GM19463 (cell line): ENCODE data around the gene DDX47.
"Not testable (repeated sequence)": the region's sequence is repeated elsewhere in the genome, so short reads cannot be mapped to it uniquely, and the experiment has no call there.

Experiments
- ATAC-seq: cut with Tn5 transposase; IDR thresholded peaks from one replicate; pipeline ENCODE4 v1.9.1; 2021; ENCODE audit warnings: mild to moderate bottlenecking, moderate library complexity; ENCODE audit not compliant: unreplicated experiment

Gene DDX47

DNA sequence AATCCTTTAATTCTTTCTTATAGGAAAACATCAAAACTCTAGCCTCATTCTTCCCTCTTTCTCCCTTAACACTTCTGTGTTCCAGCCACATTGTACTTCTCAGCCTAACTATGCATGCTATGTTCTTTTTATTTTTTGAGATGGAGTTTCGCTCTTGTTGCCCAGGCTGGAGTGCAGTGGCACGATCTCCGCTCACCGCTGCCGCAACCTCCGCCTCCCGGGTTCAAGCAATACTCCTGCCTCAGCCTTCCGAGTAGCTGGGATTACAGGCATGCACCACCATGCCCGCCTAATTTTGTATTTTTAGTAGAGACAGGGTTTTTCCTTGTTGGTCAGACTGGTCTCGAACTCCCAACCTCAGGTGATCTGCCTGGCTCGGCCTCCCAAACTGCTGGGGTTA is 7.2 kb downstream of the DDX47 start:
- not testable (repeated sequence) for ATAC-seq

DNA sequence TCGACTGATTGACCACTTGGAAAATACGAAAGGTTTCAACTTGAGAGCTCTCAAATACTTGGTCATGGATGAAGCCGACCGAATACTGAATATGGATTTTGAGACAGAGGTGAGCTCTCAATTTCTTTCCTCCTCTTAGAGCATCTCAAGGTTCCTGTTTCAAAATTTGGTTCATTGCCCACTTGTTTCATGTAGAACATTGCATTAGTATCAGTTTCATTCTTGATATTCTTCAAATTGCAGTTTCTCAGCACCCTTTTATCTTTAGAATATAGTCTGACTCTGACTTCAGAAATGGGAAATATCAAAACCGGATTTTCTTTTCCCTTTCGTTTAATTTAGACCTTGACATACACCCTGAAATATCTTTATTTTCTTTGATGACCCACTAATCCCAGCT is 8.8 kb downstream of the DDX47 start:
- peak; percentile 52 for ATAC-seq

DNA sequence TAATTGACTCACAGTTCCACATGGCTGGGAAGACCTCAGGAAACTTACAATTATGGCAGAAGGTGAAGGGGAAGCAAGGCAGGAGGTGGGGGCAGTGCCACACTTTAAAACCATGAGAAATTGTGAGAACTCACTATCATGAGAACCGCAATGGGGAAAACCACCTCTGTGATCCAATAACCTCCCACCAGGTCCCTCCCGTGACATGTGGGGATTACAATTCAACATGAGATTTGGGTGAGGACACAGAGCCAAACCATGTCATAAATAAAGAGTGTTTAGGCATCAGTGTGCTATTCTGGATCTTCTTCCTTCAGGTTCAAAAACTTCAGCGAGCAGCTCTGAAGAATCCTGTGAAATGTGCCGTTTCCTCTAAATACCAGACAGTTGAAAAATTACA is 9.7 kb downstream of the DDX47 start:
- no peak for ATAC-seq

DNA sequence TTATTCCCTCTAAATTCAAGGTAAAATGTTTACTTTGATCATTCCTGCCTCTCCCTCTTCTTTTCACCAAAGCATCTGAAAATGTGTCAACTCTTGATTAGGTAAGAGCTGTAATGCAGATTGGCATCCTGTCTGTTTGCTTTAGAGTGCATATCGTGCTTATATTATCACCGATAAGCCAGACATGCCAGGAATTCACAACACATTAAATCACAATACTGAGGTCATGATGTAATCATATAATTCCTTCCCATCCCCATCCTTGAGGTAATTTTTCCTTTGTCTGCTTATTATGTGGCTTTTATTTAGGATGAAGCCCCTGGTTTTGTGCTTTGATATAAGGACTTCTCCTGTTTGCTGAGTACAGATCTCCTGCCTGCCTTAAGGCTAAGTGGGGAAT is 10.2 kb downstream of the DDX47 start:
- no peak for ATAC-seq

DNA sequence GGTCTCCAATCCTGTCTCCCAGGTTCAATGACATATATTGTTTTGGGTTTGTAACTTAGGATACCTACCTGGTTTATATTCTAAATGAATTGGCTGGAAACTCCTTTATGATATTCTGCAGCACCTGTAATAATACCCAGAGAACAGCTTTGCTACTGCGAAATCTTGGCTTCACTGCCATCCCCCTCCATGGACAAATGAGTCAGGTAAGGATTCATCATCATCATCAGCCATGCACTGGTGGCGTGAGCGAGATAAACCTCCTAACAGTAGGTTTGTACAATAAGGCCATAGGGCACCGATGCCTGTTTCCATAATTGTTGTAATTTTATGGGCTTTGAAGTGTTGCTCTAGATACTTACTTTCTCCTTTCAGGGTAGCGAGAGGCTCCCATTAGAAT is 10.7 kb downstream of the DDX47 start:
- no peak for ATAC-seq

DNA sequence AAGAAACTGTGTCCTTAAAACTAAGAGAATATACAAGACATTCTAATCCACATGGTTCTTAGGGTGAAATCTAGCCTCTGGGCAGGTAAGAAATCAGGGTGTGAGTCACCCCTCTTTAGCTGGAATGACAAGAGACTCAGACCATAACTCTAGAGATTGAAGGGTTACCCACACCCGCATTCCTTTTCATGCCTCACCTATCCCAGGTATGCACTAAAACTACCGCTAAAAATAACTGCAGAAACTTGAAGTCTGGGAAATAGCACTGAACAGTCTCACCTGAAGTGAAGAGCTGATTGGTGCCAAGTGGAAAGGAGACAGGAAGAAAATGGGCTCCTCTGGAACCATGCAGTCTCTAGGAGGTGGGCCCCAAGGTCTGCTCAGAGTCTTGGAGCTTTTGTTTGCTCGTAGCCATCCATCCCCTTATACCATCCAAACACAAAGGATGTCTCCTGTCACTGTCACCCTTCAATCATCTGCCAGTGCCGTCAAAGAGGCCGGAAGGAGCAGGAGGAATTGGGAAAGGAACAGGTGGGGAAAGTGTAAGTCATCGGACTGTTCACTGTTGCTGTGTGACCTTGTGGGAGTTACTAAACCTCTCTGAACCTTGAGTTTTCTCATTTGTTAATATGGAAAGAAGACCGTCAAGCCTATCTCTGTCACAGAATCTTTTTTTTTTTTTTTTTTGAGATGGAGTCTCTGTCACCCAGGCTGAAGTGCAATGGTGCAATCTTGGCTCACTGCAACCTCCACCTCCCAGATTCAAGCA is 22.4 kb downstream of the DDX47 start:
- no peak for ATAC-seq

DNA sequence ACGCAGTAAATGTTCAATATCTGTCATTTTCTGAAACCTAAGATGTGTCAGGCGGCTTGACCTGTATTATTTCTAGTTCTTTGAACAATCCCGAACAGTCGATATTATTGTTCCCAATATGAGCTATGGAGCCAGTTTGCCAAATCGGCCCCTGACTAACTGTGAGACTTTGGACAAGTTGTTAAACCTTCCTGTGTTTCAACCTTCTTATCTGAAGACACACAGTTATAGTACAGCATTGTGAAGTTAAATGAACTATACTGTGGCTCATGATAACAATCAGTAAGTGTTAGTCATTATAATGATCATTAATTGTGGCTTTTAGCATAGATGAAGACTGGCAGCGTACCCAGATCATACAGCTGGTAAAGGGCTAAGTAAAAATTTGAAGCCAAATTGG is 23.4 kb downstream of the DDX47 start:
- ATAC-seq: no peak

DNA sequence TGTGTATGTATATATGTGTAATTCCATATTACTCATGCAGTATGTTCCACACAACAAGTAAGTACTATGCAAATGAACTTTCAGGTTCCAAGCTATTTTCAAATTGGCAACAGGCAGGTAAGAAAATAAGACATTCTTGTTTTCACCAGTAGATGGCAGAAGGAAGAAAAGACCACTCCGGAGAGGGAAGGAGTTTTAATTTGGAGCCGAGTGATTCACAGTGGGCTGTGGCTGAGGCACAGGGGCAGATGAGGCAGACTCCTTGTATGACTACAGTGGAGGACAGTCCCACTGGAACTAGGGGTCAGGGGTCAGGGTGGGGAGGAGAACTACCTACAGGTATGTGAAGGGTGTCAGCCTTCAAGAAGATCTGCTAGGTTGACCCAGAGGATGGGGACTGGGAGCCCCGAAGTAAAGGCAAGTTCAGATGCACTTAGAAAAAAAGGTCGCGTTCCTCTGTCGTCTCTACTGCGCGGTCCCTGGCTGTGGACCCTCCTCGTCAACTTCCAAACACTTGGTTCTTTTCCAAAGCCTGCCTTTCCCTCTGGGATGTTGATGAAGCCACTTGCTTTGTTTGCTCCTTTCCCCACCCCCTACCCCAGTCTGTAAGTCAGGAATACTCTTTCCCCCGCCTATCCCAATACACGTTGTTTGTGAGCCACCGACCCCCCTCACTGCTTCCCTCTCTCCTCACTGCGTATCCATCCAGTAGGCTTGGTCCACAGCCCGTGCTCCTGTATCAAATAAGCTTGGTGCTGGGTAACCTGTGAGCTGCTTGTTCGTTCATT is 24.1 kb downstream of the DDX47 start:
- no peak for ATAC-seq

DNA sequence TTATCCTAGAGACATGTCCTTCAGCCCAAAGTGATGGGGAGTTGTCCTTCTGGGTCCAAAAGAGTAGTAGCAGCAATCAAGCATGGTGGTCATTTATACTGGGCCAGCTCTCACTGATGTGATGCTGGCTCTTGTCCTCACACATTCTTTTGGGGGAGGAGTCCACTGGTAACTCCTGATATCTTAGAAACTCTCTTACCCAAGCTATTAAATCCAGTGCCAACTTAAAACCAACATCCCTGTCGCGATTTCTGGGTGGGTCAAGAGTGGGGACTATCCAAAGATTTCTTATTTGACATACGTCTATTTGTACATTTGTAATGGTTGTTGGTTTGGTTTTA is 24.6 kb downstream of the DDX47 start:
- ATAC-seq: no peak

DNA sequence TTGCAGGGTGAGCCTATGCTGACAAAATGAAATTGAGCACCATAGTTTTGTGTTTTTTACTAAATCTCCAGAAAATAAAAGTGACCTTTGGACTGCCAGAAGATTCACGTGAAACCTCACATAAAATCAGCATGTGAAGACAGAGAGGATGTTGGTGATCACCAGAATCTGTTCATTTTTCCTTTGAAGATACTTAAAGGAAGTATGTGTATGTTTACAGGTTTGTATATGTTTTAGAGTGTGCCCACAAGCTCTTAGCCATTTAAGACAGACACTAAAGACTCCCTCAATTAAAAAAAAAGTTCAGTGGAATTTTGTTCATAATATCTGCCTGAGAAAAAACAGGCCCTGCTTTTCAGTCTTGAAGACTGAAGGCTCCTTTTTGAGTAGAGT is 25.9 kb downstream of the DDX47 start:
- ATAC-seq: no peak

DNA sequence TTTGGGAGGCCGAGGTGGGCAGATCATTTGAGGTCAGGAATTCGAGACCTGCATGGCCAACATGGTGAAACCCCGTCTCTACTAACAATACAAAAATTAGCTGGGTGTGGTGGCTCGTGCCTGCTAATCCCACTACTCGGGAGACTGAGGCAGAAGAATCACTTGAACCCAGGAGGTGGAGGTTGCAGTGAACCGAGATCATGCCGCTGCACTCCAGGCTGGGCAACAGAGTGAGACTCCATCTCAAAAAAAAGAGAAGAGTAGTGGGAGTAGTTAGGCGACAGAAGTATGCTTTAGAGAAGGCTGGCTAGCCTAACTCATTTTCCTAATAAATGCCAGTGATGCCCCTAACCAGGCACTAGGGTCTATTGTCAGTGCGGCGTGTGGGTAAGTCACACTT is 26.3 kb downstream of the DDX47 start:
- ATAC-seq: not testable (repeated sequence)

DNA sequence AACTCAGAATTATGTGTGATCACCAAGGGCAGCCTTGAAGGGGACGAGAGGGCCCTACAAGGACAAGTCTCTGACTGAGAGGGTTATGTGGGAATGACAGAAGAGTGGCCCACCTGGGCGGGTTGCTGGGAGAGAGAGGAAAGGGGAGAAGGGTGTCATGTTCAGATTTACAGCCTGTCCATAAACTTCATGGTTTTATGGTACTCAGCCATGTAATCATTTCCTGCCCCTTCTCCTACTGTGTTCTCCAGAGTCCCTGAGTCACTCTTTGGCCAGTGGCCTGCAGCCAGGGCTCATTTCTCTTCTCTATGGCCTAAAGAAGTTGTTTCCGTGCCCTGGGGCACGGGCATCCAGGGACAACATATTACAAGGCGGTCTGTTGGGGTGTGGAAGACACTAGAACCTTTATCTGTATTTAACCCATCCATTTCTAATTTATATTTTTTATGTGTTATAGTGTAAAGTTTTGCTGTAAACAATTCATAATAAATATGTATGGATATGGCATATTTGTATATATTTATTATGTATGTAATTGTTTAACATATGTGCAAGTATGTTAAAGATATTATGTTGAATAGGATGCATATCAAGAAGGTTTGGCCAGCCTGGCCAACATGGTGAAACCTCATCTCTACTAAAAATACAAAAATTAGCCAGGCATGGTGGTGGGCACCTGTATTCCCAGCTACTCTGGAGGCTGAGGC is 26.9 kb downstream of the DDX47 start:
- no peak for ATAC-seq

DNA sequence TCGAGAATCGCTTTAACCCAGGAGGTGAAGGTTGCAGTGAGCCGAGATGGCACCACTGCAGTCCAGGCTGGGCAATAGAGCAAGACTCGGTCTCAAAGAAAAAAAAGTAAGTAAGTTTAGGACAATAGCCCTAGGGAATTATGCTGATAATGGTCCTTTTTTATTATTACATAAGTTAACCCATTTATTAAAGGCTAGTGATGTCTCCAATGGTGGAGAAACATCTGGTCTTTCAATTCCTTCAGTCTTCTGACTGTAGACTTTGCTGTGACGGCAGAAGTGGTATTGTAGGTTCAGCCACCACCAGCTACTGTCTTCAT is 27.4 kb downstream of the DDX47 start:
- no peak for ATAC-seq

DNA sequence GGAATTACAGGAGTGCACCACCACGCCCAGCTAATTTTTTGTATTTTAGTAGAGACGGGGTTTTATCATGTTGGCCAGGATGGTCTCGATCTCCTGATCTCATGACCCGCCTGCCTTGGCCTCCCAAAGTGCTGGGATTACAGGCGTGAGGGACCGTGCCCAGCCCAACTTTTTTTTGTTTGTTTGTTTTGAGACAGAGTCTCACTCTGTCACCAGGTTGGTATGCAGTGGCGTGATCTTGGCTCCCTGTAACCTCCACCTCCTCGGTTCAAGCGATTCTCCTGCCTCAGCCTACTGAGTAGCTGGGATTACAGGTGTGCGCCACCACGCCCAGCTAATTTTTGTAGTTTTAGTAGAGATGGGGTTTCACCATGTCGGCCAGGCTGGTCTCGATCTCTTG is 28.3 kb downstream of the DDX47 start:
- not testable (repeated sequence) for ATAC-seq

DNA sequence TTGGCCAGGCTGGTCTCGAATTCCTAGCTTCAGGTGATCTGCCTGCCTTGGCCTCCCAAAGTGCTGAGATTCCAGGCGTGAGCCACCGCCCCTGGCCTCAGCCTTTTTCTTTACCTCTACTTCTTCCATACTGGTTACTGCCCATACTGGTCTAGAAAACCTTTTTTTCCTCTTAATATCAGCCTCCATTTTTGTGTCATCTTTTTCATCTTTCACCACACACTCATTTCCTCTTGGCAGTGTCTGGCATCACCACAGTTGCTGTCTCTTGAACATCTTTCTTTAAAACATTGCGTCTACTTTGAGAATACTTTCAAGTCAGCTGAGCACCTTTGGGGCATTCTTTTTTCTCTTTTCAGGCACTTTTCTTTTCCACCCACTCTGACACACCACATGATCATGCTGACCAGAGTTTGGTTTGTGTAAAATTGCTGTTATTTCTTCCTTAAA is 32.7 kb downstream of the DDX47 start:
- no peak for ATAC-seq

DNA sequence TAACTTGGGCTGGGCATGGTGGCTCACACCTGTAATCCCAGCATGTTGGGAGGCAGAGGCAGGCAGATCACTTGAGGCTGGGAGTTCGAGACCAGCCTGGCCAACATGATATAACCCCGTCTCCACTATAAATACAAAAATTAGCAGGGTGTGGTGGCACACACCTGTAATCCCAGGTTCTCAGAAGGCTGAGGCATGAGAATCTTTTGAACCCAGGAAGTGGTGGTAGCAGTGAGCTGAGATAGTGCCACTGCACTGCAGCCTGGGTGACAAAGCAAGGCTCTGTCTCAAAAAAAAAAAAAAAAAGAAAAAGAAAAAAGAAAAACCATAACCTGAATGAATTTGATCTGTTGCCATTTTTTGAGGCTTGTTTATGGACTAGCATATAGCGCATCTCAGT is 33.6 kb downstream of the DDX47 start:
- ATAC-seq: not testable (repeated sequence)

DNA sequence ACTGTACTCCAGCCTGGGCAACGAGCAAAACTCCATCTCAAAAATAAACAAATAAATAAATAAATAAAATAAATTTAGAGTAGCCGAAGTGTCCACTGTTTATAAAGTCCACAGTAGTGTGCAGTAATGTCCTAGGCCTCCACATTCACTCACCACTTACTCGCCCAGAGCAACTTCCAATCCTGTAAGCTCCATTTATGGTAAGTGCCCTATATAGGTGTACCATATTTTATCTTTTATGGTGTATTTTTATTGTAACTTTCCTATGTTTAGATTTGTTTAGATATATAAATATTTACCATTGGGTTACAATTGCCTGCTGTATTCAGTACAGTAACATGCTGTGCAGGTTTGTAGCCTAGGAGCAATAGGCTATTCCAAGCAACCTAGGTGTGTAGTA is 40.3 kb downstream of the DDX47 start:
- no peak for ATAC-seq

DNA sequence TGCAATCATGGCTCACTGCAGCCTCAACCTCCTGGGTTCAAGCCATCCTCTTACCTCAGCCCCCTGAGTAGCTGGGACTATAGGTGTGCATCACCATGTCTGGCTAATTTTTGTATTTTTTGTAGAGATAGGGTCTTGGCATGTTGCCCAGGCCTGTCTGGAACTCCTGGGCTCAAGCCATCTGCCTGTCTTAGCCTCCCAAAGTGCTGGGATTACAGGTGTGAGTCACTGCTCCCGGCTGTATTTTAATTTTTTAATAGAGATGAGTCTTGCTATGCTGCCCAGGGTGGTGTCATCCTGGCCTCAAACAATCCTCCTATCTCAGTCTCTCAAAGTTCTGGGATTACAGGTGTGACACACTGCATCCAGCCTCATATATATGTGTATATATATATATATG is 46.5 kb downstream of the DDX47 start:
- no peak for ATAC-seq

DNA sequence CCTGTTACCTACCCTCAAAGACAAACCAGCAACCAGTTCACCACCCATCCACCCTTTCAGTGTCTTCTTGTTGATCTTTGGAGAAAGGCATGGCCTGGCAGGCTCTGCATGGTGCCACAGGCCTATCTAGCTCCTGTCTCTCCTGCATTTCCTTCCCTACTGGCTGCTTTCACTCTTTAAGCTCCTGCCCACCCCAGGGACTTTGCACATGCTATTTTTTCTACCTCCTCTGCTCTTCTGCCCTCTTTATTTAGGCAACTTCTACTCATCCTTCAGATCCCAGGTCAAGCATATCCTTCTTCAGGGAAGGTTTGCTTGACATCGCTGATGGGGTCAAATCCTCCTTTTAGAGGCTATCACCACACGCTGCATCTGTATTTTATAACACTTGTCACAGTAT is 51.1 kb downstream of the DDX47 start:
- ATAC-seq: no peak

DNA sequence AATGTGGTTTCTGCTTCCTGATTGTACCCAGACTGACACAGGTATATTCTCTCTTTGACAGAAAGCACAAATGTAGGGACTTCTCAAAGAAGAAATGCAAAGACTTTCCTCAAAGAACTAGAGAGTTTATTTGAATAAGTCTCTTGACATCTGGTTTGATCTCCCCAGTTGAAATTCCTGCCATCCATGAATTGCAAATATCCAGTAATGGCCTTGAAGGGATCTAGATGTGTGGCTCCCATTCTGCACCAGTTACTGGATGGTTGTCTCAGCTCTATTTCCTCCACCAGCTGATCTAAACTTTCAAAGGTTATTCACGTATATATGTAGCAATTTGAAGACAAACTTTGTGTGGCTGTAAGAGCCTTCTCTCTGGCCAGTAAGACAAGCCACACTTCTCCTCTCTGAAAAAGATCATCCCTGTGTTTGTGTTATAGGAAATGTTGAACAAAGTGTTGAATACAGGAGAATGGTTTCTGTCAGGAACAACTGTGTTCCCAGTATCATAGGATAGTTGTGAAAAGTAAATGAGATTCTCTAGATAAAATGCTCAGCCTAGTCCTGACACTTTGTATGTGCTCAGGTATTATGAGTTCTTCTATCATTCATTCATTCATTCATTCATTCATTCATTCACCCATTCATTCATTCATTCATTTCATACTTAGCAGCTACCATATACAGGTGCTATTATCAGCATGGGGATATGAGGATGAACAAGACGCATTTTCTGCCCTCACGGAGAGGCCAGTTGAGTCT is 55.5 kb downstream of the DDX47 start:
- no peak for ATAC-seq

DNA sequence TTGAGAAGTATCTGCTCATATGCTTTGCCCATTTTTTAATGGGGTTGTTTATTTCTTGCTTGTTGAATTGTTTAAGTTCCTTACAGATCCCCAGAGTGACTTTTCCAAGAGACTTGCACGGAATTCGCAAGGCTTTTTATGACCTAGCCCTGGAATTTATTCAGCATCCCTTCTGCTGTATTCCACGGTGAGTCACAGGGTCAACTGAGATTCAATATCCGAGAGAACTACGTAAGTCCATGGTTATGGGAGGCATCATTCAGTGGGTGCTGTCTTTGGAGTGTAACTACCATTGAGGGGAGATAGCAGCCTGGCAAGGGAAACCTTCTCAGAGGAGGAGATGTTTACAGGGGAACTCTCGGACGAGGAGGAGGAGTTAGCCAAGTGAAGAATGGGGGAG is 57.3 kb downstream of the DDX47 start:
- no peak for ATAC-seq
